MCF 10A (cell line): ENCODE results near the gene ITGB5. TPM values are rescaled to one million over a fixed set of nuclear protein-coding genes. Genes with fewer than 3 reads are reported as not detected.

ENCODE experiments used
- BruUV-seq: library from RNA; stranded (reverse); fragments of 400-500 nt; replicated peaks from 2 replicates; lab custom pipeline; 2021; lab: Mats Ljungman, UMichigan
- CTCF ChIA-PET: fragments of 300-600 bp; sonication (Branson Sonifier 250); formaldehyde crosslinking; extraction: SDS; loops from one replicate; lab custom pipeline; 2021; ENCODE audit warnings: antibody characterized with exemption, inconsistent platforms; lab: Yijun Ruan, JAX
- POLR2A ChIA-PET: fragments of 300-600, 350-650 bp; sonication (Branson Sonifier 250); formaldehyde crosslinking; extraction: SDS; loops from one replicate; lab custom pipeline; 2020; ENCODE audit warnings: antibody characterized with exemption, inconsistent platforms; lab: Yijun Ruan, JAX
- DNase-seq: peaks from one replicate; pipeline ENCODE4 v3.0.0-alpha.2; 2018; ENCODE audit not compliant: unreplicated experiment
- H3K27ac Mint-ChIP-seq: one replicate; pipeline ENCODE4 v1.8.0; 2022; ENCODE audit warnings: mild to moderate bottlenecking, low read depth, mixed read lengths; ENCODE audit not compliant: unreplicated experiment
- H3K27me3 Mint-ChIP-seq: one replicate; pipeline ENCODE4 v1.8.0; 2022; ENCODE audit warnings: mixed read lengths; ENCODE audit not compliant: insufficient read depth, unreplicated experiment
- H3K36me3 Mint-ChIP-seq: one replicate; pipeline ENCODE4 v1.8.0; 2022; ENCODE audit warnings: mild to moderate bottlenecking, moderate library complexity, mixed read lengths; ENCODE audit not compliant: insufficient read depth, unreplicated experiment
- H3K4me1 Mint-ChIP-seq: one replicate; pipeline ENCODE4 v1.8.0; 2022; ENCODE audit warnings: mixed read lengths; ENCODE audit not compliant: insufficient read depth, unreplicated experiment
- H3K4me3 Mint-ChIP-seq: one replicate; pipeline ENCODE4 v1.8.0; 2022; ENCODE audit warnings: mild to moderate bottlenecking, moderate library complexity, mixed read lengths; ENCODE audit not compliant: unreplicated experiment
- H3K9me3 Mint-ChIP-seq: one replicate; pipeline ENCODE4 v1.8.0; 2022; ENCODE audit warnings: mixed read lengths; ENCODE audit not compliant: unreplicated experiment
- intact Hi-C: fragments of 100-400 bp; cut with micrococcal nuclease; formaldehyde crosslinking; loops from 2 replicates; pipeline ENCODE4 v1.14.1; 2022
- total RNA-seq: library from RNA; stranded (reverse); gene quantifications from 2 replicates; pipeline ENCODE4 v1.2.3, GENCODE V29; 2022
- TF ChIP-seq, protein P1 (sequence below): fragments of 200-600 bp; IDR thresholded peaks from one replicate; pipeline ENCODE4 v1.8.0; 2022; ENCODE audit warnings: antibody characterized with exemption, mild to moderate bottlenecking; ENCODE audit not compliant: unreplicated experiment

The ITGB5 gene
- total RNA-seq, 1 experiment from 2014 or later, result 101 TPM

DNA sequence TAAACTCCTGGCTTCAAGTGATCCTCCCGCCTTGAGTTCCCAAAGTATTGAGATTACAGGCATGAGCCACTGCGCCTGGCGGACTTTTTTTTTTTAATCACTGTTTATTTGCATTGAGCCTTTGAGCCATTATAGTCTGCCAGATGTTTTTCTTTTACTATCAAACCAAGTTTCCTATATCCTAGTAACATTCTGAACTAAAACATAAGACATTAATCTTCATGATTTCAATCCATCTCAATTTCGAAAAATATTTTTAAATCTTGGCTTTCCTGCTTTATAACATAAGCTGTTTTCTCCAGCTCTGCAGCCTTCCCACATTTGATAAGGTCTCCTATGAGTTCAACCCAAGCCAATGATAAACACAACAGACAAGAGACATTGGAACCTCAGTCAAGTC is 81.5 kb downstream of the ITGB5 start:
- DNase-seq, result no peak
- intact Hi-C loops, result no loop called here
- H3K36me3 Mint-ChIP-seq, result peaks cover 14% of the 10 kb centered on the region
- H3K4me1 Mint-ChIP-seq, result peaks cover 7% of the 10 kb centered on the region
- no peak overlapping the region for H3K27ac Mint-ChIP-seq
- H3K27me3 Mint-ChIP-seq, result no peaks in the 10 kb centered on the region
- BruUV-seq, result no TSS peak
- TF ChIP-seq, protein P1, sequence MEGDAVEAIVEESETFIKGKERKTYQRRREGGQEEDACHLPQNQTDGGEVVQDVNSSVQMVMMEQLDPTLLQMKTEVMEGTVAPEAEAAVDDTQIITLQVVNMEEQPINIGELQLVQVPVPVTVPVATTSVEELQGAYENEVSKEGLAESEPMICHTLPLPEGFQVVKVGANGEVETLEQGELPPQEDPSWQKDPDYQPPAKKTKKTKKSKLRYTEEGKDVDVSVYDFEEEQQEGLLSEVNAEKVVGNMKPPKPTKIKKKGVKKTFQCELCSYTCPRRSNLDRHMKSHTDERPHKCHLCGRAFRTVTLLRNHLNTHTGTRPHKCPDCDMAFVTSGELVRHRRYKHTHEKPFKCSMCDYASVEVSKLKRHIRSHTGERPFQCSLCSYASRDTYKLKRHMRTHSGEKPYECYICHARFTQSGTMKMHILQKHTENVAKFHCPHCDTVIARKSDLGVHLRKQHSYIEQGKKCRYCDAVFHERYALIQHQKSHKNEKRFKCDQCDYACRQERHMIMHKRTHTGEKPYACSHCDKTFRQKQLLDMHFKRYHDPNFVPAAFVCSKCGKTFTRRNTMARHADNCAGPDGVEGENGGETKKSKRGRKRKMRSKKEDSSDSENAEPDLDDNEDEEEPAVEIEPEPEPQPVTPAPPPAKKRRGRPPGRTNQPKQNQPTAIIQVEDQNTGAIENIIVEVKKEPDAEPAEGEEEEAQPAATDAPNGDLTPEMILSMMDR, result no peak
- no peaks in the 10 kb centered on the region for H3K9me3 Mint-ChIP-seq
- CTCF ChIA-PET, result interaction anchor here (0.5 to 1.4 kb wide), 5 partner anchors 19 to 1153 kb away, joined by 3 to 6 read pairs (median 3); no protein-coding TSS in a partner anchor
- no peak overlapping the region for H3K4me3 Mint-ChIP-seq
- POLR2A ChIA-PET, result no interaction called here

- Mint-ChIP-seq H3K27ac (no peak overlapping the region), H3K36me3 (peaks cover 13% of the 10 kb centered on the region), H3K9me3 (no peaks in the 10 kb centered on the region), H3K27me3 (no peaks in the 10 kb centered on the region), H3K4me3 (no peak overlapping the region), H3K4me1 (peaks cover 7% of the 10 kb centered on the region)
- ChIA-PET POLR2A (no interaction called here), CTCF (interaction anchor here (0.6 to 1.3 kb wide), 2 partner anchors 96 to 797 kb away, joined by 3 read pairs; no protein-coding TSS in a partner anchor)
- intact Hi-C loops, result no loop called here
- no peak for DNase-seq
- TF ChIP-seq, protein P1, result no peak
- BruUV-seq, result no TSS peak
These were observed 82.3 kb downstream of the ITGB5 start for GRCh38 chr3:124804875-124805274.

- Mint-ChIP-seq H3K27ac (no peak overlapping the region), H3K27me3 (no peaks in the 10 kb centered on the region), H3K9me3 (no peaks in the 10 kb centered on the region), H3K4me1 (no peaks in the 10 kb centered on the region), H3K36me3 (peaks cover 14% of the 10 kb centered on the region), H3K4me3 (no peak overlapping the region)
- CTCF ChIA-PET, result interaction anchor here (0.6 kb wide), 1 partner anchor 786 kb away, joined by 3 read pairs; no protein-coding TSS in a partner anchor
- POLR2A ChIA-PET, result no interaction called here
- DNase-seq, result no peak
- intact Hi-C loops, result no loop called here
- no TSS peak for BruUV-seq
- TF ChIP-seq, protein P1, result no peak
These were observed 84.5 kb downstream of the ITGB5 start for GRCh38 chr3:124802702-124803101.

GRCh38 chr3:124802061-124802698 is 85.0 kb downstream of the ITGB5 start:
- no peak for DNase-seq
- Mint-ChIP-seq H3K36me3 (peaks cover 14% of the 10 kb centered on the region), H3K4me3 (no peak overlapping the region), H3K4me1 (no peaks in the 10 kb centered on the region), H3K27me3 (no peaks in the 10 kb centered on the region), H3K27ac (no peak overlapping the region), H3K9me3 (no peaks in the 10 kb centered on the region)
- BruUV-seq, result no TSS peak
- TF ChIP-seq, protein P1, result no peak
- POLR2A ChIA-PET, result no interaction called here
- CTCF ChIA-PET, result interaction anchor here (2.6 kb wide), 1 partner anchor 99 kb away, joined by 8 read pairs; no protein-coding TSS in a partner anchor
- intact Hi-C loops, result no loop called here
